DMS53 treated with DMSO at 0.1 percent for 48 hours (cell line): ENCODE data around the gene DZIP1.

ENCODE experiments used
- DNase-seq: peaks from one replicate; lab custom pipeline; 2025; ENCODE audit not compliant: unreplicated experiment; lab: John Stamatoyannopoulos, UW

Gene DZIP1

GRCh38 chr13:95552539-95553441, 91.7 kb downstream of the DZIP1 start, which contains the start of gene CLDN10:
TSS of gene CLDN10 (plus strand) at chr13:95552720. CDS start at chr13:95552754, 34 bp downstream.
- DNase-seq = no peak

- DNase-seq = no peak
Observed at GRCh38 chr13:95552208-95552538, 92.3 kb downstream of the DZIP1 start.

- no peak for DNase-seq
Observed at GRCh38 chr13:95547531-95548167, 96.9 kb downstream of the DZIP1 start.

GRCh38 chr13:95546919-95547318, 97.6 kb downstream of the DZIP1 start:
- no peak for DNase-seq

GRCh38 chr13:95544293-95544692, 100.2 kb downstream of the DZIP1 start:
- no peak for DNase-seq

- DNase-seq = no peak
Observed at GRCh38 chr13:95541911-95542474, 102.5 kb downstream of the DZIP1 start.

- no peak for DNase-seq
Observed at GRCh38 chr13:95541308-95541707, 103.2 kb downstream of the DZIP1 start.

- peak; percentile 22 for DNase-seq
Observed at GRCh38 chr13:95540888-95541287, 103.6 kb downstream of the DZIP1 start.

GRCh38 chr13:95536632-95537241, 107.8 kb downstream of the DZIP1 start:
- DNase-seq = peak; percentile 29

- DNase-seq = peak; percentile 69
Observed at GRCh38 chr13:95535243-95535642, 109.3 kb downstream of the DZIP1 start.

GRCh38 chr13:95533545-95534160, 110.9 kb downstream of the DZIP1 start:
- DNase-seq = peak; percentile 33

GRCh38 chr13:95530178-95530577, 114.3 kb downstream of the DZIP1 start:
- peak; percentile 63 for DNase-seq
